ENCODE results near the gene TCP11X1.
"Not testable (repeated sequence)": the region's sequence is repeated elsewhere in the genome, so short reads cannot be mapped to it uniquely, and the experiment has no call there.

TCP11X1 gene

DNA sequence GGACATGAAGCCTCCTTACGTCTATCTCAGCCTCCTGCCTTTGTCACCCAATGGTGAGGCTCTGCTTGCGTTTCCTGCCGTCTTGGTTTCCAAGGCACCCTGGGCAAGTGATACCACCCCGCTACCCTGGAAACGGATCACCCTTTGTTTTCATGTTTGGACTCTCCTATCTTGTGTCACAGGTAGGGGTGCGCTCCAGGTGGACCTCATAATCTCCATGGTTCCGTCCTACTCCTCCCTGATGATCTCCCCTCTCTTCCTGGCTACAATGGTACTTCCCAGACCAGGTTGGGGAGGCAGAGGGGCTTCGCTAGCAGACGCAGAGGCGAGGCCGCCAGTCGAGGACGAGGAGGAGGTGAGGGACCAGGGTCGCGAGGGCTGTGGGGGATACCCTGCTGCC is at the start of gene TCP11X1:
Gene TCP11X1 (plus strand): TSS at position 316 of the 400 bp plus-strand sequence.
- not testable (repeated sequence) for H3K4me3 ChIP-seq (ENCODE audit: low read length); DNase-seq (ENCODE audit: low read depth)

DNA sequence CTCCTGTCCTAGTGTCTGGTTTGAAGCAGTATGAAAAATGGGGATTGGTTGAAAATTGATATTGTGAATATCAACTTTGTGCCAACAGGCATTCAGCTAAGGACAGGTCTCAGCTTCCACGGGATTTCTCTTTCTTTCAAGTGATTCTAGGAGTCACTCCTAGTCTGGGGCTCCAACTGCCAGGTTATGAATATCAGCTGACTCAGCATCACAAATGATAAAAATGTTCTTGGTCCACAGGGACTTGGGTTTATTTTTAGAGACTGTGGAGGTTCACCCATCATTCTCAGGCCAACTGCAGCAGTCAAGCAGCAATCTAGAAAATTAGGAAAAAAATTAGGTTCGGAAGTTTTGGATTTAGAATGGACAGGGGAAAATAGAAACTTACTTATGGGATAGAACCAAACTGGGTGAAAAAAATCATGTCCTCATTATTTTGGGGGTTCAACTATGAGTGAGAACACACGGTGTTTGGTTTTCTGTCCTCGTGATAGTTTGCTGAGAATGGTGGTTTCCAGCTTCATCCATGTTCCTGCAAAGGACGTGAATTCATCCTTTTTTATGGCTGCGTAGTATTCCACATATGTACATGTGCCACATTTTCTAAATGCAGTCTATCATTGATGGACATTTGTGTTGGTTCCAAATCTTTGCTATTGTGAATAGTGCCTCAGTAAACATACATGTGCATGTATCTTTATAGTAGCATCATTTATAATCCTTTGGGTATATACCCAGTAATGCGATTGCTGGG is 29.0 kb upstream of the TCP11X1 start:
- H3K4me3 ChIP-seq (ENCODE audit: low read length), result no peak overlapping the region
- TF ChIP-seq, protein P1, sequence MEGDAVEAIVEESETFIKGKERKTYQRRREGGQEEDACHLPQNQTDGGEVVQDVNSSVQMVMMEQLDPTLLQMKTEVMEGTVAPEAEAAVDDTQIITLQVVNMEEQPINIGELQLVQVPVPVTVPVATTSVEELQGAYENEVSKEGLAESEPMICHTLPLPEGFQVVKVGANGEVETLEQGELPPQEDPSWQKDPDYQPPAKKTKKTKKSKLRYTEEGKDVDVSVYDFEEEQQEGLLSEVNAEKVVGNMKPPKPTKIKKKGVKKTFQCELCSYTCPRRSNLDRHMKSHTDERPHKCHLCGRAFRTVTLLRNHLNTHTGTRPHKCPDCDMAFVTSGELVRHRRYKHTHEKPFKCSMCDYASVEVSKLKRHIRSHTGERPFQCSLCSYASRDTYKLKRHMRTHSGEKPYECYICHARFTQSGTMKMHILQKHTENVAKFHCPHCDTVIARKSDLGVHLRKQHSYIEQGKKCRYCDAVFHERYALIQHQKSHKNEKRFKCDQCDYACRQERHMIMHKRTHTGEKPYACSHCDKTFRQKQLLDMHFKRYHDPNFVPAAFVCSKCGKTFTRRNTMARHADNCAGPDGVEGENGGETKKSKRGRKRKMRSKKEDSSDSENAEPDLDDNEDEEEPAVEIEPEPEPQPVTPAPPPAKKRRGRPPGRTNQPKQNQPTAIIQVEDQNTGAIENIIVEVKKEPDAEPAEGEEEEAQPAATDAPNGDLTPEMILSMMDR (IDR thresholded peaks at IDR 0.05; ENCODE audit: insufficient read depth, low read depth, low read length, missing control alignments), result no peak
- DNase-seq (ENCODE audit: low read depth), result no peak

GRCh38 chrX:102207940-102208339 is 7.2 kb upstream of the TCP11X1 start:
- H3K4me3 ChIP-seq (ENCODE audit: low read length); DNase-seq (ENCODE audit: low read depth): not testable (repeated sequence)

GRCh38 chrX:102216497-102216896 is 1.4 kb downstream of the TCP11X1 start:
- not testable (repeated sequence) for DNase-seq (ENCODE audit: low read depth); H3K4me3 ChIP-seq (ENCODE audit: low read length)

DNA sequence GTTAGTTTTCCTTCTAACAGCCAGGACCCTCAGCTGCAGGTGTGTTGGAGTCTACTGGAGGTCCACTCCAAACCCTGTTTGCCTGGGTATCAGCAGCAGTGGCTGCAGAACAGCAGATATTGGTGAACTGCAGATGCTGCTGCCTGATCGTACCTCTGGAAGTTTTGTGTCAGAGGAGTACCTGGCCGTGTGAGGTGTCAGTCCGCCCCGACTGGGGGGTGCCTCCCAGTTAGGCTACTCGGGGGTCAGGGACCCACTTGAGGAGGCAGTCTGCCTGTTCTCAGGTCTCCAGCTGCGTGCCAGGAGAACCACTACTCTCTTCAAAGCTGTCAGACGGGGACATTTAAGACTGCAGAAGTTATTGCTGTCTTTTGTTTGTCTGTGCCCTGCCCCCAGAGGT is 20.6 kb downstream of the TCP11X1 start:
- not testable (repeated sequence) for DNase-seq (ENCODE audit: low read depth); H3K4me3 ChIP-seq (ENCODE audit: low read length)

- not testable (repeated sequence) for H3K4me3 ChIP-seq (ENCODE audit: low read length); DNase-seq (ENCODE audit: low read depth)
Observed at GRCh38 chrX:102240265-102240664, 25.2 kb downstream of the TCP11X1 start.

- DNase-seq (ENCODE audit: low read depth); H3K4me3 ChIP-seq (ENCODE audit: low read length): not testable (repeated sequence)
Observed at GRCh38 chrX:102246893-102247292, 31.8 kb downstream of the TCP11X1 start, which contains the start of gene NXF2. Gene NXF2, plus strand, starts transcription at chrX:102247167. Its CDS starts 59,912 bp downstream, at chrX:102307079.

DNA sequence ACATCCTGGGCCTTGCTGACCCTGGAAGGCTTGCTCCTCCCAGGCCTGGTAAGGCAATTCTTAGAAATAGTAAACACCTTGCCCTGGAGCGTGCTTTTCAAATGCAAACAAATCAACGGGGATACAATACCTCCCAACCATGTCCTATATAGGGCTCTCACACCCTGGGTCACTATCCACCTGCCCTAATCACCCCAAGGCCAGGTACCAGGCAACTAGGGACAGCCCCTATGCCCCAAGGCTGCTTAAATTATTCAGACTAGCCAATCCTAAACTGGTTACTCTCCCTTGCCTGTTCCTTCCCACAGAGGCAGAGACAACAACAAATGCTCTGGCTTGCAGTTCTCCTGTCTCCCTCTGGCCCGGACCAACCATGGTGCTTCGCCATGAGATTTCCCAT is 57.1 kb downstream of the TCP11X1 start:
- H3K4me3 ChIP-seq (ENCODE audit: low read length); DNase-seq (ENCODE audit: low read depth): not testable (repeated sequence)
